Endothelial cell of umbilical vein (primary cell): ENCODE measurements around the gene TMEM38A.

Source experiments
- CTCF ChIP-seq, 2 donors: IDR thresholded peaks; 1 replicate in 1 of 2; 2 replicates in 1 of 2; pipeline ENCODE4 v1.5.1; 2011; ENCODE audit warnings: low read length in 2 of 2, mild to moderate bottlenecking in 2 of 2, moderate library complexity in 2 of 2, control low read depth in 1 of 2, inconsistent platforms in 1 of 2, low read depth in 1 of 2; ENCODE audit not compliant: insufficient read depth in 1 of 2; ENCODE audit errors: extremely low read depth in 1 of 2
- EZH2 ChIP-seq: IDR thresholded peaks from 2 replicates; pipeline ENCODE4 v1.6.1; 2012; ENCODE audit warnings: borderline replicate concordance, low read depth, mild to moderate bottlenecking, moderate library complexity, low read length, inconsistent platforms; ENCODE audit not compliant: severe bottlenecking
- JUN ChIP-seq: IDR thresholded peaks from 2 replicates; pipeline ENCODE4 v1.6.1; 2011; ENCODE audit warnings: borderline replicate concordance, low read depth; ENCODE audit not compliant: insufficient read length, insufficient read depth

DNA sequence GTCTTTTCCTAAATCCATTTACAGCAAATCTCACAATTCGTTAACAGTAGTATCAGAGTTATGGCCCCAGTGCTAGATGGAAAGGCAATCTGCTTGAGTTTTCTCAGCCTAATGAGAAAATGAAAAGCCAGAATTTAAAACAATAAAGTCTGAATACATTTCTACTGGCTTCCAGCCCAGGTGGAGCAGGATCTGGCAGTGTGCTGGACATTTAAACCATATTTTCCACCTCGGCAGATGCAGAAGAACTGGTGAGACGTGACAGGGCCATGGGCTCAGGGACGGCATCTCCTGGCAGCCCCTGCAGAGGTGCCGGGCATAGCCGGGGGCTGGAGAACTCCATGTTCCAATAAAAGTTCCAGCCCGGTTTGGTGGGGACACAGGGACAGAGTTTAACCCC, 8.1 kb upstream of the TMEM38A start:
- TF ChIP-seq JUN, result no peak
- no peak for TF ChIP-seq EZH2
- TF ChIP-seq CTCF (IDR thresholded peaks at IDR 0.05; ENCODE audit: extremely low read depth in 1 of 2, insufficient read depth in 1 of 2, low read depth in 1 of 2, low read length in 2 of 2), result no peak
